Measurements from ENCODE around the gene YTHDC2. TPM values are rescaled to one million over a fixed set of nuclear protein-coding genes. Genes with fewer than 3 reads are reported as not detected.
A peak's percentile ranks its signal among the peaks of the same experiment; 100 is the strongest.
"Not testable (repeated sequence)": the region's sequence is repeated elsewhere in the genome, so short reads cannot be mapped to it uniquely, and the experiment has no call there.

YTHDC2 gene
- total RNA-seq, 1 donor from 2014 or later = 27.5 TPM

- DNase-seq (ENCODE audit: low spot score) = no peak
- Mint-ChIP-seq H3K36me3 (ENCODE audit: low read depth) (peaks cover 23% of the 10 kb centered on the region), H3K27me3 (ENCODE audit: insufficient read depth) (no peaks in the 10 kb centered on the region), H3K4me1 (ENCODE audit: low read depth) (peaks cover 12% of the 10 kb centered on the region), H3K4me3 (no peak overlapping the region), H3K27ac (no peak overlapping the region), H3K9me3 (peaks cover 4% of the 10 kb centered on the region)
- intact Hi-C loops (cut with micrococcal nuclease) = no loop called here
Observed at GRCh38 chr5:113578091-113578490, 64.6 kb downstream of the YTHDC2 start.

GRCh38 chr5:113581388-113581787, 67.9 kb downstream of the YTHDC2 start:
- Mint-ChIP-seq H3K4me3 (no peak overlapping the region), H3K27ac (no peak overlapping the region), H3K9me3 (no peaks in the 10 kb centered on the region), H3K27me3 (ENCODE audit: insufficient read depth) (no peaks in the 10 kb centered on the region), H3K36me3 (ENCODE audit: low read depth) (peaks cover 13% of the 10 kb centered on the region), H3K4me1 (ENCODE audit: low read depth) (no peaks in the 10 kb centered on the region)
- DNase-seq (ENCODE audit: low spot score) = no peak
- intact Hi-C loops (cut with micrococcal nuclease) = no loop called here

- H3K4me3 Mint-ChIP-seq = no peak overlapping the region
- no peaks in the 10 kb centered on the region for H3K9me3 Mint-ChIP-seq
Observed at GRCh38 chr5:113598150-113598549, 84.7 kb downstream of the YTHDC2 start.

GRCh38 chr5:113598926-113599325, 85.4 kb downstream of the YTHDC2 start:
- Mint-ChIP-seq H3K27me3 (ENCODE audit: insufficient read depth) (peaks cover 9% of the 10 kb centered on the region), H3K36me3 (ENCODE audit: low read depth) (peaks cover 7% of the 10 kb centered on the region), H3K27ac (no peak overlapping the region), H3K4me3 (no peak overlapping the region), H3K4me1 (ENCODE audit: low read depth) (no peaks in the 10 kb centered on the region), H3K9me3 (no peaks in the 10 kb centered on the region)
- intact Hi-C loops (cut with micrococcal nuclease) = no loop called here
- DNase-seq (ENCODE audit: low spot score) = no peak

More at GRCh38 chr5:113598150-113598549, 84.7 kb downstream of the YTHDC2 start:
- intact Hi-C loops (cut with micrococcal nuclease) = no loop called here
- Mint-ChIP-seq H3K4me1 (ENCODE audit: low read depth) (no peaks in the 10 kb centered on the region), H3K27ac (no peak overlapping the region), H3K36me3 (ENCODE audit: low read depth) (peaks cover 10% of the 10 kb centered on the region), H3K27me3 (ENCODE audit: insufficient read depth) (peaks cover 4% of the 10 kb centered on the region)
- no peak for DNase-seq (ENCODE audit: low spot score)

GRCh38 chr5:113600255-113600905, 86.9 kb downstream of the YTHDC2 start:
- DNase-seq (ENCODE audit: low spot score) = no peak
- H3K36me3 Mint-ChIP-seq (ENCODE audit: low read depth) = no peaks in the 10 kb centered on the region
- H3K4me3 Mint-ChIP-seq = no peak overlapping the region
- H3K4me1 Mint-ChIP-seq (ENCODE audit: low read depth) = no peaks in the 10 kb centered on the region
- intact Hi-C loops (cut with micrococcal nuclease) = loop anchor here (10.0 kb wide), 2 partner anchors 746 to 906 kb away; no protein-coding TSS in a partner anchor
- H3K27me3 Mint-ChIP-seq (ENCODE audit: insufficient read depth) = peaks cover 12% of the 10 kb centered on the region
- no peaks in the 10 kb centered on the region for H3K9me3 Mint-ChIP-seq
- no peak overlapping the region for H3K27ac Mint-ChIP-seq

- no peak overlapping the region for H3K4me3 Mint-ChIP-seq
- no peaks in the 10 kb centered on the region for H3K9me3 Mint-ChIP-seq
- intact Hi-C loops (cut with micrococcal nuclease) = loop anchor here (10.0 kb wide), 2 partner anchors 747 to 907 kb away; no protein-coding TSS in a partner anchor
Observed at GRCh38 chr5:113601423-113601822, 87.9 kb downstream of the YTHDC2 start.

GRCh38 chr5:113603246-113603645, 89.8 kb downstream of the YTHDC2 start:
- H3K4me1 Mint-ChIP-seq (ENCODE audit: low read depth); H3K36me3 Mint-ChIP-seq (ENCODE audit: low read depth); H3K27ac Mint-ChIP-seq; DNase-seq (ENCODE audit: low spot score); H3K9me3 Mint-ChIP-seq; H3K4me3 Mint-ChIP-seq: not testable (repeated sequence)
- intact Hi-C loops (cut with micrococcal nuclease) = loop anchor here (10.0 kb wide), 2 partner anchors 748 to 908 kb away; no protein-coding TSS in a partner anchor
- H3K27me3 Mint-ChIP-seq (ENCODE audit: insufficient read depth) = peaks cover 18% of the 10 kb centered on the region

More at GRCh38 chr5:113601423-113601822, 87.9 kb downstream of the YTHDC2 start:
- Mint-ChIP-seq H3K4me1 (ENCODE audit: low read depth) (peaks cover 3% of the 10 kb centered on the region), H3K27ac (no peak overlapping the region), H3K27me3 (ENCODE audit: insufficient read depth) (peaks cover 16% of the 10 kb centered on the region), H3K36me3 (ENCODE audit: low read depth) (no peaks in the 10 kb centered on the region)
- no peak for DNase-seq (ENCODE audit: low spot score)

GRCh38 chr5:113606298-113607134, 93.0 kb downstream of the YTHDC2 start:
- Mint-ChIP-seq H3K36me3 (ENCODE audit: low read depth) (no peaks in the 10 kb centered on the region), H3K9me3 (no peaks in the 10 kb centered on the region), H3K4me1 (ENCODE audit: low read depth) (peaks cover 4% of the 10 kb centered on the region), H3K27me3 (ENCODE audit: insufficient read depth) (peaks cover 22% of the 10 kb centered on the region), H3K27ac (no peak overlapping the region), H3K4me3 (no peak overlapping the region)
- DNase-seq (ENCODE audit: low spot score) = peak; percentile 24
- intact Hi-C loops (cut with micrococcal nuclease) = loop anchor here (1.0 to 10.0 kb wide), 8 partner anchors 227 to 1431 kb away; partner anchors contain the start of gene REEP5

- no peaks in the 10 kb centered on the region for H3K36me3 Mint-ChIP-seq (ENCODE audit: low read depth)
- DNase-seq (ENCODE audit: low spot score) = no peak
- no peak overlapping the region for H3K27ac Mint-ChIP-seq
- H3K4me3 Mint-ChIP-seq = no peak overlapping the region
- peaks cover 4% of the 10 kb centered on the region for H3K4me1 Mint-ChIP-seq (ENCODE audit: low read depth)
- intact Hi-C loops (cut with micrococcal nuclease) = loop anchor here (5.0 to 10.0 kb wide), 3 partner anchors 685 to 913 kb away; partner anchors contain the start of gene REEP5
- H3K9me3 Mint-ChIP-seq = no peaks in the 10 kb centered on the region
- peaks cover 22% of the 10 kb centered on the region for H3K27me3 Mint-ChIP-seq (ENCODE audit: insufficient read depth)
Observed at GRCh38 chr5:113607361-113607760, 93.9 kb downstream of the YTHDC2 start.

GRCh38 chr5:113608113-113608596, 94.7 kb downstream of the YTHDC2 start:
- peaks cover 18% of the 10 kb centered on the region for H3K27me3 Mint-ChIP-seq (ENCODE audit: insufficient read depth)
- no peaks in the 10 kb centered on the region for H3K36me3 Mint-ChIP-seq (ENCODE audit: low read depth)
- H3K9me3 Mint-ChIP-seq = no peaks in the 10 kb centered on the region
- no peak overlapping the region for H3K4me3 Mint-ChIP-seq
- peaks cover 4% of the 10 kb centered on the region for H3K4me1 Mint-ChIP-seq (ENCODE audit: low read depth)
- H3K27ac Mint-ChIP-seq = no peak overlapping the region
- no peak for DNase-seq (ENCODE audit: low spot score)
- intact Hi-C loops (cut with micrococcal nuclease) = loop anchor here (5.0 to 10.0 kb wide), 3 partner anchors 686 to 913 kb away; partner anchors contain the start of gene REEP5

GRCh38 chr5:113612060-113612496, 98.6 kb downstream of the YTHDC2 start:
- DNase-seq (ENCODE audit: low spot score) = no peak
- H3K4me1 Mint-ChIP-seq (ENCODE audit: low read depth) = peaks cover 5% of the 10 kb centered on the region
- peaks cover 6% of the 10 kb centered on the region for H3K27me3 Mint-ChIP-seq (ENCODE audit: insufficient read depth)
- no peaks in the 10 kb centered on the region for H3K36me3 Mint-ChIP-seq (ENCODE audit: low read depth)
- H3K27ac Mint-ChIP-seq = no peak overlapping the region
- H3K9me3 Mint-ChIP-seq = no peaks in the 10 kb centered on the region
- H3K4me3 Mint-ChIP-seq = no peak overlapping the region
- intact Hi-C loops (cut with micrococcal nuclease) = loop anchor here (1.0 to 10.0 kb wide), 4 partner anchors 52 to 1963 kb away; no protein-coding TSS in a partner anchor

- H3K4me3 Mint-ChIP-seq = no peak overlapping the region
- H3K4me1 Mint-ChIP-seq (ENCODE audit: low read depth) = peaks cover 5% of the 10 kb centered on the region
- no peaks in the 10 kb centered on the region for H3K9me3 Mint-ChIP-seq
- H3K27me3 Mint-ChIP-seq (ENCODE audit: insufficient read depth) = peaks cover 6% of the 10 kb centered on the region
- intact Hi-C loops (cut with micrococcal nuclease) = loop anchor here (5.0 to 10.0 kb wide), 2 partner anchors 1633 to 1961 kb away; no protein-coding TSS in a partner anchor
- H3K27ac Mint-ChIP-seq = no peak overlapping the region
- DNase-seq (ENCODE audit: low spot score) = no peak
- no peaks in the 10 kb centered on the region for H3K36me3 Mint-ChIP-seq (ENCODE audit: low read depth)
Observed at GRCh38 chr5:113614191-113614590, 100.7 kb downstream of the YTHDC2 start.

All from activated T-helper 1 cell treated with anti-CD3 and anti-CD28 coated beads, Interleukin-12 subunit alpha, Interleukin-12 subunit beta, Interleukin-2, Interleukin-4 antibody, amounts not matched to agents 30 ng/mL and 10 ng/mL and 1 ng/mL, durations not matched to agents 14 hours and 24 hours and 36 hours (primary cell).